GM23338 (cell line): ENCODE results near the gene TMUB1. TPM values are rescaled to one million over a fixed set of nuclear protein-coding genes. Genes with fewer than 3 reads are reported as not detected.

Experiments
- ATAC-seq: fragments of 200-7000 bp; cut with Tn5 transposase; 3 replicates; pipeline ENCODE4 v1.9.1; 2020
- DNase-seq: peaks from one replicate; pipeline ENCODE4 v3.0.0-alpha.2; 2015; ENCODE audit warnings: low spot score
- H2AFZ ChIP-seq: fragments of 200-600 bp; sonication (generic); 2 replicates; pipeline ENCODE4 v1.8.0; 2016; ENCODE audit warnings: antibody characterized with exemption, mild to moderate bottlenecking, moderate library complexity
- H3F3A ChIP-seq: fragments of 200-600 bp; sonication (generic); replicated peaks from 2 replicates; pipeline ENCODE4 v1.8.0; 2017; ENCODE audit warnings: antibody characterized with exemption, mixed run types, low read depth
- H3K27ac ChIP-seq: fragments of 200-600 bp; sonication (generic); 2 replicates; pipeline ENCODE4 v1.6.1; 2016; ENCODE audit warnings: low read depth
- H3K27me3 ChIP-seq: fragments of 200-600 bp; sonication (generic); 2 replicates; pipeline ENCODE4 v1.8.0; 2016; ENCODE audit warnings: mild to moderate bottlenecking, mixed run types, moderate library complexity; ENCODE audit not compliant: insufficient read depth
- H3K36me3 ChIP-seq: fragments of 200-600 bp; sonication (generic); 2 replicates; pipeline ENCODE4 v1.8.0; 2016; ENCODE audit warnings: mild to moderate bottlenecking; ENCODE audit not compliant: insufficient read depth
- H3K4me1 ChIP-seq: fragments of 200-600 bp; sonication (generic); 2 replicates; pipeline ENCODE4 v1.8.0; 2016; ENCODE audit warnings: mild to moderate bottlenecking, moderate library complexity; ENCODE audit not compliant: insufficient read depth
- H3K4me2 ChIP-seq: fragments of 200-600 bp; sonication (generic); 2 replicates; pipeline ENCODE4 v1.7.1; 2017; ENCODE audit warnings: mixed run types
- H3K4me3 ChIP-seq: fragments of 200-600 bp; sonication (generic); 2 replicates; pipeline ENCODE4 v1.6.1; 2016; ENCODE audit warnings: mixed run types
- H3K79me2 ChIP-seq: fragments of 200-600 bp; sonication (generic); replicated peaks from 2 replicates; pipeline ENCODE4 v1.8.0; 2017; ENCODE audit warnings: mild to moderate bottlenecking; ENCODE audit not compliant: insufficient read depth
- H3K9me2 ChIP-seq: fragments of 200-600 bp; sonication (generic); 2 replicates; pipeline ENCODE4 v1.8.0; 2017; ENCODE audit not compliant: insufficient read depth
- H4K20me1 ChIP-seq: fragments of 200-600 bp; sonication (generic); replicated peaks from 2 replicates; pipeline ENCODE4 v1.8.0; 2017; ENCODE audit warnings: mild to moderate bottlenecking; ENCODE audit not compliant: insufficient read depth
- H3K27ac Mint-ChIP-seq: 2 replicates; pipeline ENCODE4 v1.8.0; 2020; ENCODE audit warnings: inconsistent platforms, mild to moderate bottlenecking, moderate library complexity, mixed read lengths
- H3K27me3 Mint-ChIP-seq: 3 replicates; pipeline ENCODE4 v1.8.0; 2022; ENCODE audit warnings: low read depth, mild to moderate bottlenecking, moderate library complexity, mixed read lengths, inconsistent platforms; ENCODE audit not compliant: insufficient read depth, poor library complexity
- H3K36me3 Mint-ChIP-seq: 3 replicates; pipeline ENCODE4 v1.8.0; 2021; ENCODE audit warnings: low read depth, mild to moderate bottlenecking, inconsistent platforms, moderate library complexity, mixed read lengths
- H3K4me1 Mint-ChIP-seq: 3 replicates; pipeline ENCODE4 v1.8.0; 2020; ENCODE audit warnings: mild to moderate bottlenecking, inconsistent platforms, mixed read lengths
- H3K4me3 Mint-ChIP-seq: 3 replicates; pipeline ENCODE4 v1.8.0; 2021; ENCODE audit warnings: moderate library complexity, mild to moderate bottlenecking, inconsistent platforms, mixed read lengths
- H3K9me3 Mint-ChIP-seq: 3 replicates; pipeline ENCODE4 v1.8.0; 2020; ENCODE audit warnings: moderate library complexity, mild to moderate bottlenecking, inconsistent platforms, mixed read lengths
- CREB1 ChIP-seq: fragments of 250-450 bp; sonication (Bioruptor Pico); IDR thresholded peaks from 2 replicates; pipeline ENCODE4 v1.5.0; 2020; ENCODE audit warnings: low read depth, mild to moderate bottlenecking, moderate library complexity
- CTCF ChIP-seq, 2 experiments: fragments of 200-600 bp in 1 of 2; sonication (generic) in 1 of 2; conservative IDR thresholded peaks; 2 replicates each; pipeline versions ENCODE4 v1.5.1 to v1.6.1; 2016 to 2017; ENCODE audit warnings: antibody characterized with exemption in 2 of 2, low read depth in 2 of 2, mild to moderate bottlenecking in 2 of 2, moderate library complexity in 1 of 2
- ETS1 ChIP-seq: IDR thresholded peaks from 2 replicates; pipeline ENCODE4 v1.6.1; 2016; ENCODE audit warnings: antibody characterized with exemption
- EZH2 ChIP-seq: fragments of 200-600 bp; sonication (generic); IDR thresholded peaks from one replicate; pipeline ENCODE4 v1.8.0; 2017; ENCODE audit warnings: antibody characterized with exemption, mild to moderate bottlenecking, low read depth; ENCODE audit not compliant: unreplicated experiment
- EZH2phosphoT487 ChIP-seq: fragments of 200-600 bp; sonication (generic); IDR thresholded peaks from one replicate; pipeline ENCODE4 v1.8.1; 2018; ENCODE audit warnings: antibody characterized with exemption; ENCODE audit not compliant: unreplicated experiment
- JUNB ChIP-seq: IDR thresholded peaks from one replicate; pipeline ENCODE4 v1.6.1; 2016; ENCODE audit warnings: antibody characterized with exemption; ENCODE audit not compliant: unreplicated experiment
- NANOG ChIP-seq: IDR thresholded peaks from 2 replicates; pipeline ENCODE4 v1.6.1; 2016; ENCODE audit warnings: antibody characterized with exemption, borderline replicate concordance
- POLR2AphosphoS5 ChIP-seq: IDR thresholded peaks from 2 replicates; pipeline ENCODE4 v1.6.1; 2016; ENCODE audit warnings: antibody characterized with exemption, low read depth
- REST ChIP-seq: IDR thresholded peaks from one replicate; pipeline ENCODE4 v1.6.1; 2018; ENCODE audit warnings: antibody characterized with exemption; ENCODE audit not compliant: unreplicated experiment
- STAT1 ChIP-seq: IDR thresholded peaks from one replicate; pipeline ENCODE4 v1.6.1; 2016; ENCODE audit warnings: antibody characterized with exemption; ENCODE audit not compliant: unreplicated experiment
- ZNF114 ChIP-seq: fragments of 250-450 bp; sonication (Bioruptor Pico); IDR thresholded peaks from 2 replicates; pipeline ENCODE4 v1.5.0; 2020; ENCODE audit warnings: mild to moderate bottlenecking, moderate library complexity
- ZNF331 ChIP-seq: fragments of 250-450 bp; sonication (Bioruptor Pico); IDR thresholded peaks from 2 replicates; pipeline ENCODE4 v1.5.0; 2020; ENCODE audit warnings: low read depth, mild to moderate bottlenecking, moderate library complexity
- ZNF462 ChIP-seq: fragments of 250-450 bp; sonication (Bioruptor Pico); IDR thresholded peaks from 2 replicates; pipeline ENCODE4 v1.5.0; 2020; ENCODE audit warnings: mild to moderate bottlenecking, moderate library complexity
- polyA plus RNA-seq: library from polyadenylated mRNA; unstranded; fragments of >200 nt; fragmentation: Nextera tagmentation; extraction: Ambion mirVana; gene quantifications from 2 replicates; pipeline ENCODE4 v1.2.1, GENCODE V29; 2016
- total RNA-seq: library from RNA; depleted of rRNA; stranded (reverse); fragments of >200 nt; shearing (Covaris generic); gene quantifications from 2 replicates; pipeline ENCODE4 v1.2.3, GENCODE V29; 2014

TMUB1 gene
- total and polyA plus RNA-seq, 2 experiments from 2014 or later: 47.6 to 61.1 TPM

- H3K9me3 Mint-ChIP-seq: no peaks in the 10 kb centered on the region
- DNase-seq (no peak), ATAC-seq (no peak)
- H4K20me1 ChIP-seq: peaks cover 26% of the 10 kb centered on the region
- no peaks in the 10 kb centered on the region for H3K9me2 ChIP-seq
- H3K27me3 Mint-ChIP-seq: peaks cover 39% of the 10 kb centered on the region
- no peak overlapping the region for H3K4me2 ChIP-seq
- H3K36me3 ChIP-seq: no peaks in the 10 kb centered on the region; the same call in 1 of the 2 replicates
- H3K4me3 Mint-ChIP-seq: no peak overlapping the region
- H3K27ac Mint-ChIP-seq: no peak overlapping the region
- peaks cover 22% of the 10 kb centered on the region for H3K27me3 ChIP-seq
- peaks cover 15% of the 10 kb centered on the region for H3K4me1 ChIP-seq
- H3K4me1 Mint-ChIP-seq: peaks cover 36% of the 10 kb centered on the region
- peaks cover 21% of the 10 kb centered on the region for H3F3A ChIP-seq
- TF ChIP-seq NANOG (no peak), EZH2phosphoT487 (no peak), ETS1 (no peak), STAT1 (no peak), CREB1 (no peak), REST (no peak), CTCF (conservative IDR thresholded peaks at IDR 0.05; ENCODE audit: low read depth in 2 of 2) (no peak), JUNB (no peak), POLR2AphosphoS5 (no peak), ZNF114 (CRISPR knock-in tag) (no peak), ZNF331 (CRISPR knock-in tag) (no peak), ZNF462 (CRISPR knock-in tag) (no peak), EZH2 (no peak)
- no peak overlapping the region for H3K4me3 ChIP-seq
- H3K79me2 ChIP-seq: no peaks in the 10 kb centered on the region
- no peak overlapping the region for H3K27ac ChIP-seq
- H2AFZ ChIP-seq: no peak overlapping the region
- H3K36me3 Mint-ChIP-seq: peaks cover 36% of the 10 kb centered on the region
These were observed 39.5 kb upstream of the TMUB1 start for GRCh38 chr7:151122796-151123157.
